CD1c-positive myeloid dendritic cell (primary cell): ENCODE measurements around the gene CRTC1.

Experiments
- DNase-seq: peaks from one replicate; pipeline ENCODE4 v3.0.0-alpha.2; 2016; ENCODE audit errors: extremely low spot score

Gene CRTC1

DNA sequence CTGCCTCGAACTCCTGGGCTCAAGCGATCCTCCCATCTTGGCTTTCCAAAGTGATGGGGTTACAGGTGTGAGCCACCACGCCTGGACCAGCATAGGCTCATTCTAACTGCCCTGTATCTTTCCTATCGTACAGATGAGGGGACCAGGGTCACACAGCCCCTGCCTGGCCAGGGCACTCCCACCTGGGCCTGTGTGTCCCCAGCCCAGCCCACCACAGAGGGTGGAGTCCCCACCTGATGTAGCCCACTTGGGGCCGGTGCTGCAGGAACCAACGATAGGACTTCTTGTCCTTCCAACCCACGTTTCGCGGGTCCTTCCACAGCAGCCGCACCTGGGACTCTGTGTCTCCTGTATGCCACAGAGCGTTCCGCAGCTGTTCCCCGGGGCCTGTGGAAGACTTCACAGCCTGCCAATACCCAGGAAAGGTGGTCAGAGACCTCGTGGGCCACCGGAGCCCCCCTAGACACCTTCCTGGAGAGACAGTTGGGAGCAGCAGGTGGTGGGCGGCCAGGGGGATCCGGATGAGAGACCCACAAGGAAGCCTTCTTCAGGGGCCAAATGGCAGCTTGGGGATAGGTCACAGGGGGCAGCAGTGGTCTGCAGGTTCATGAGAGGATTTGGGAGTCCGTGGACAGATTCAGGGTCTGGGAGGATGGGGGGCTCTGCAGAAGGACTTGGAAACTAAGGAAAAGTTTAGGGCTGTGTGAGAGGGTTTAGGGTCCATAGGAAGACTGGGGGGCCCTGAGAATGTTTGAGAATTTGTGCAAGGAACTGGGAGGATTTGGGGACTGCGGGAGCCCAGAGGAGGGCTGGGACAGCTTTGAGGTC, 100.7 kb downstream of the CRTC1 start:
- DNase-seq = no peak

DNA sequence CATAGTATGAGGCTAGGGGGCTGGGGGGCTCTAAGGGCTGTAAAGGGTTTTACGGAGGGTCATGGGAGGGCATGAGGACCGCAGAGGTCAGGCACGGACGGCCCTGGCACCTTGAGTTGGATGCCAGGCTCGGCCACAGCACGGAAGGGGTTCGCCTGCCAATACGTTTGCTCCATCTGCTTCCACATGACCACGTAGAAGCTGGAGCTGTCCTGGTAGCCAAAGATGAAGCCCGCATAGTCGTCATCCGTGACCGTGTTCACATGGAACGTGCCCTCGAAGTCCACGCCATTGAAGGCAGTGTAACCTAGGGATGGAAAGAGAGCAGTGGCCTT, 101.3 kb downstream of the CRTC1 start:
- DNase-seq = no peak

DNA sequence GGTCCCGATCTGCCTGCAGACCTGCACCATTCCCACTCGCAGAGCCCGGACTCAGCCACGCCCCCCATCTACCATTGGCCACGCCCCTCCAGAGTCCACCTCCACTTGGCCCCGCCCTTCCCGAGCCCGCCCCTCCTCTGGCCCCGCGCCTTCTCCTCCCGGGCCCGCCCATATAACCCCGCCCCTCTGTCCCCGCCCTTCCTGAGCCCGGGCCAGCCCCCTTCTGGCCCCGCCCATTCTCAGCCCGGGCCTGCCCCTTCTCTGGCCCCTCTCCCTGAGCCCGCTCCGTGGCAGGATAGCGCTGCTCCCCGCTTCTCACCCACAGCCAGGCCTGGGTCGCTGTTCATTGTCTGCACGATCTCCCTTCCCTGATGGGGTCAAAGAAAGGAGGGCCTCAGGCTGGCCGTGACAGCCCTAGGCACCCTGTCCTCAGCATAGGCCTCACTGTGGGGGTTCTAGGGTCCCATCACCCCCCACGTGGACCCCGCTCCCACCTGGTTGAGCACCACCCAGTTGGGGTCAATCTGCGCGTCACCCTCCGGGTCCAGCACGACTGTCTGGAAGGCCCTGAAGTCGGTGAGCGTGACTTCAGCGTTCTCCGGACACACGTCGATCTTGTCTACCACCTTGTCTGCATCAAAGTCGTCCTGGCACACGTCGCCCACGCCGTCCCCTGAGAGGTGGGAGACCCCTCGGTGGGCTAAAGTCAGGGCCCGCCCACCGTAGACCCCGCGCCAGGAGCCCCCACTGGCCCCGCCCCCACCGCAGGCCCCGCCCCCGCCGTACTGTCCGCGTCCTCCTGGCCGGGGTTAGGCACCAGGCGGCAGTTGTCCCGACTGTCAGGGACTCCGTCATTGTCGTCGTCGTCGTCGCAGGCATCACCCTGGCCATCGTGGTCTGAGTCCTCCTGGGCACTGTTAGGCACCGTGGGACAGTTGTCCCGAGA, 102.0 kb downstream of the CRTC1 start:
- peak; percentile 70 for DNase-seq

GRCh38 chr19:18788529-18789421, 105.3 kb downstream of the CRTC1 start:
- peak; percentile 23 for DNase-seq

DNA sequence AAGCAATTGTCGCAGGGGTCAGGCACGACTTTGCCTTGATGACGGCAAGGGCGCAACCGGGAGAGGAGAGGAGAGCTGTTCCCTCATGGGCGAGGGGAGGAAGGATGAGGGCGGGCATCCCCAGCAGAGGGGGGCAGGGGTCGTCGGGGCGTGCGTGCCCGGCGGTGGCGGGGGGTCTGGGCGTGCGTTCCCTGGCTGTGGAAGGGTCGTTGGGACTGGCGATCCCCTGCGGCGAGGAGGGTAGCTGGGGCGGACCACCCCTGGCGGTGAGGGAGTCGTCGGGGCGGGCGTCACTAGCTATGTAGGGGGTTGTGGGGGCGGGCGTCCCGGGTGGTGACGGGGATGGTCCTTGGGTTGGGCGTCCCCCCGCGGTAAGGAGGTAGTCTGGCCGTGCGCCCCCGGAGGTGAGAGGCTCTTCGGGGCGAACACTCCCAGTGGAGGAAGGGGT, 106.0 kb downstream of the CRTC1 start:
- no peak for DNase-seq

- peak; percentile 50 for DNase-seq
Measured at GRCh38 chr19:18789883-18790565, 106.5 kb downstream of the CRTC1 start.

DNA sequence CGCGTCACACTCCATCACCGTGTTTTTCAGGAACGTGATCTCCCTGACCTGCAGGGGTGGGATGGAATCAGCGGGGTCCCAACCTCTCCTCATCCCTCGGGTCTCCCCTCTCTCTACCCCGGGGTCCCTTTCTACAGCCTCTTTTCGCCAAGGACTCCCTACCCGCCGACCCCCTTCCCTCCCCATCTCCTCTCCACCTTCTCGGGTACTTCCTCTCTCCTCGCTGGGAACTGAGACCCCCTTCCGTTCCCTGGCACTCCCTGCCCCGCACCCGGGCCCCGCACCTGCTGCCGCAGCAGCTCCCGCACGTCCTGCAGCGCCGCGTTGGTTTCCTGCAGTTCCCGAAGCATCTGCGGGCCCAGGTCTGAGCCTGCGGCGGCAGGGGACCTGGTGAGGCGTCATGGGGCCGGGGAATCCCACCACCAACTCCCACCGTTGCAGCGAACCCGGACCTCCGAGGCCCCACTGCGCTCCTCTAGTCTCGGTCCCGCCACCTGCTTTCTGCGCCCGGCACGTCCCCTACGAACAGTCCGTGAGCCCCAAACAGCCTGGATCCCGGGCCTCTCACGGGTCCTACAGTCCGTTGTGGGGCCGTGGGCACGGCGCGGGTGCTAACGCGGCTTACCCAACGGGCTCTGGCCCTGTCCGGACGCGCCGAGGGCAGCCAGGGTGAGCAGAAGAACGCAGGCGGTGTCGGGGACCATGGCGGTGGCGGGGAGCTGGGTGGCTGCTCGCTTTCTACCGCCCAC, 107.3 kb downstream of the CRTC1 start, which contains the start of gene COMP:
TSS of gene COMP (minus strand) at position 740 of the 749 bp plus-strand sequence. CDS start at position 704, 36 bp downstream.
- DNase-seq = no peak

DNA sequence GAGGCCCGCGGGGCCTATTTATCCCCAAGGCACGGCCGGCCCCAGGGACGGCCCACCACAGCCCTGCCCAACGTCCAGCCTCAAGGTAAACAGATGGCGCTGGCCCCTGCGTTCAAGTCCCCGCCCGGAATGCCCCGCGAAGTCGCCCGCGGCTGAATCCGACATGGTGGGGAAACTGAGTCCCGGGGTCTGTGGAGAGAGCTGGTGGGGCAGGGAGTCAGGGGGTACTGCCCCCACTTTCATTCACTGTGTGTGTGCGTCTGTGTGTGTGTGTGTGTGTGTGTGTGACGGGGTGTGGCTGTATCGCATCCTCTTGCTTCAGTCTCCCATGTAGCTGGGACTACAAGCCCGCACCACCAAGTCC, 107.8 kb downstream of the CRTC1 start:
- DNase-seq = no peak

GRCh38 chr19:18792661-18793060, 109.2 kb downstream of the CRTC1 start:
- no peak for DNase-seq

DNA sequence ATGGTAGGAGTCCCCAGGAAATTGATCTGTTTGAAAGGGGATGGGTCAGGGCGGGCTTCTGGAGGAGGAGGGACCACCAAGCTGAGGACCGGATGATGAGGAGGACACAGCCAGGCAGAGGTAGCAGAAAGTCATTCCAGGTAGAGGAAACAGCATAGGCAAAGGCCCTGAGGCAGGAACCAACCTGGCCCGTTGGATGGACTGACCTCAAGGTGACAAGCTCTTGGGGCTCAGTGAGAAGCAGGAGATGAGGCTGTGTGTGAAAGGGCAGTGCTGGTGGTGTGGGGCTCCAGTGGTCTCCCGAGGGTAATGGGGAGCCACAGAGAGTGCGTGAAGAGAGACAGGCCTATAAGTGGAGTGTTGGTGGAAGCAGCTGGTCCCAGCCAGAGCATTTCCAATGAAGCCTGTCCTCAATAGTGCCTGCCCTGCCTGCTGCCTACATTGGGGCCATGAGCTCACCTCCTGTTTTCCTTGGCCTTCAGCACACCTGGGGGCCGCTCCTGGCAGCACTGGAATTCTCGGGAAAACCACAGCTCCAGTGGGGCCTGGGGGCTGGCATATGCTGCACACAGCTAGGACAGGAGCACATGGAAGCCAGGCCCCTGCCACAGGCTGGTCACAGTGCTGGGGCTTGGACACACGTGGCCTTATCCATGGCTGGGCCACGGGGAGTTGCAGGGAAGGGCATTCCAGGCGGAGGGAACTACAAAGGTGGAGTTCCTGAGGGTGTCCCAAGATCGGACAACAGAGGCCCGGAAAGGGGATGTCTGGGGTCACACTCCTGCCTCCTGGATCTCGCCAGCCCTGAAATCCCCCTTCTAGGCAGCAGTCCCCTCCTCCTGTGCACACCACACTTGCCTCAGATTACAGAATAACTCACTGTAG, 109.9 kb downstream of the CRTC1 start:
- DNase-seq = no peak

- DNase-seq = no peak
Measured at GRCh38 chr19:18794029-18794313, 110.5 kb downstream of the CRTC1 start.

- DNase-seq = no peak
Measured at GRCh38 chr19:18794692-18795091, 111.2 kb downstream of the CRTC1 start.

DNA sequence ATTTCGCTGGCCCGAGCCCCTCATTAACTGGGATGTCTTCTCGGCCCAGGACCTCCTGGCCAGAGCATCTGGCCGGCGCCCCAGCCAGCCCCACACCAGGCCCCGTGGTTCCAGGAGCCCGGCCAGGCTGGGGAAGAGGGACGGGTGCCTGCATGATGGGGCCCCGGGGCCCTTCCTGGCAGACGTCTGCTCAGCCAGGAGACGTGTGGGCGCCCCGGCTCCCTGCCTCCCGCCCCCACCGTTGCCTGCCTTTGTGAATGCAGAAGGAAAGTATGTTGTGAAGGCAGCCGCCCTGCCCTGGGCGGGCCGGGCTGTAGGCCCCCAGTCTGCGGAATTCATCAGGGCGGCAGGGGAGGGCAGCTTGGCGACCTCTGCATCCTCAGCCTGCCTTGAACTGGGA, 112.1 kb downstream of the CRTC1 start:
- peak; percentile 49 for DNase-seq

GRCh38 chr19:18796239-18796638, 112.8 kb downstream of the CRTC1 start:
- no peak for DNase-seq

DNA sequence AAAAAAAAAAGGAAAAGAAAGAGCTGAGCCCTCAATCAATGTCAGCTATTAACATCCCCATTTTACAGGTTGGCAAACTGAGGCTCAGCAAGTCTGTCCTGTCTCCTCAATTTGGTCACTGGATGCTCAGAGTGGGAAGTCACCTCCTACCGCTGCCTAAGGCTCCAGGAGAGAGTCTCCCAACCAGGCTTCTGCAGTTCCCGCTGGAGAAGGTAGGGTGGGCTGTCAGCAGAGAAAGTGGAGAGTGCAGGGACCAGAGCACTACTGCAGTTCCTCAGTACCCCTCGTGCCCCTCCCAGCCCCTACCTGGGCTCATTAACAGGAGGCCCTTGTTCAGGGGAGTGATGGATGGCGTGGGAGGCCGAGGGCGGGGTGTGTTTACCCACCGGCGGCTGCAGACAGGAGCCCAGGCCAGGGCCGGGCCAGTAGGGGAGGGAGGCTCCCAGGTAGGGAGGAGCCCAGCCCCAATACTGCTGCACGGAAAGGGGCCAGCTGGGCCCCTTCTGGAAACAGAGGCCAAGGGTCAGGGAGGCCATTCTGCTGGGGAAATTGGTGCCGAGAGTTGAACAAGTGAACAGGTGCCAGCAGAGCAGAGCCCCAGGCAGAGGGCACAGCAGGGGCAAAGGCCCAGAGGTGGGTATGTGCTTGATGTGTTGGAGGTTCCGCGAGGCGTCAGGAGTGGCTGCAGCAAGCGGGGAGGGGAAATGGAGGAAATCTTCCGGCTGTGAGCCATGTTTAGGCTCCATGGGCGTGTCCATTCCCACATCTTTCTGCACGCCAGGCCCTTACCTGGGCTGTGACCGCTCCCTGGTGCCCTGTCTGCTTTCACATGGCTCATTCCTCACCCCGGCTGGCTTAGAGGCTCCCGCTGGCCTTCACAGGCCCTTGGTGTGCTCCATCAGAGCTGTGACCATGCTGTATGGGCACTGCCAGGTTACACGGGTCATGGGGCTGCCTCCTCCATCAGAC, 115.2 kb downstream of the CRTC1 start:
- no peak for DNase-seq

GRCh38 chr19:18799389-18799970, 116.0 kb downstream of the CRTC1 start:
- DNase-seq = no peak

DNA sequence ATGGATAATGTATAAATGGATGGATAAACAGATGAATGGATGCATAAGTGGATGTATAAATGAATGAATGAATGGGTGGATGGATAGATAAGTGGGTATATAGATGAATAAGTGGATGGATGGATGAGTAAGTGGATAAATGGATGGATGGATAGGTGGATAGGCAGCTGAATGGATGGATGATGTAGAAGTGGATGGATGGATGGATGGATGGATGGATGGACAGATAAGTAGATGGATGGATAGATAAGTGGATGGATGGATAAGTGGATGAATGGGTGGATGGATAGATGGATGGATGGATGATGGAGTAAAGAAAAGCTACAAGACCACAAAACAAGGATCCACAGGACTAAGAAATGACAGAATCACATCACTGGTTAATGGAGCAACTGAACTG, 116.6 kb downstream of the CRTC1 start:
- no peak for DNase-seq

DNA sequence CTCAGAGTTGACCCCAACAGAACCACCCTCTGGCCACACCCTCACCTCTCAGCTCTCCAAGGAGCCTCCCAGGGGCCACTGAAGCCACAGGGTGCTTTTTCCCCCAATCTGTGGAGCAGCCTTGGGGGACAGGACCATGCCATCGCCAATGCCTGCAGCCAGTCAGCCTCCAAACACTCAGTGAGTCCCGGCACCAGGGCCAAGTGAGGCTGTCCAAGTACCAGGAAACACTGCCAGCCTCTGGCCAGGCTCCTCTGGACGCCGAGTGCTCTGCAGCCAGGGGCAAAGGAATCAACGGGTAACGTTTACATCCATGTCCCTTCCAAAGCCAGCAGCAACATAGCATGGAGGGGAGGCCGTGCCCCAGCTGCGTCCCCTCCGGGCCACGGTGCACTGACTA, 117.2 kb downstream of the CRTC1 start:
- DNase-seq = no peak
